Measurements from ENCODE around the gene ENTPD7.

- TF ChIP-seq POLR2A (IDR thresholded peaks at IDR 0.05) (no peak), CTCF (IDR thresholded peaks at IDR 0.05) (no peak)
Measured at GRCh38 chr10:99730026-99730425, 70.7 kb downstream of the ENTPD7 start.
